ENCODE measurements around the gene RPL13A.
A peak's percentile ranks its signal among the peaks of the same experiment; 100 is the strongest.

The RPL13A gene

DNA sequence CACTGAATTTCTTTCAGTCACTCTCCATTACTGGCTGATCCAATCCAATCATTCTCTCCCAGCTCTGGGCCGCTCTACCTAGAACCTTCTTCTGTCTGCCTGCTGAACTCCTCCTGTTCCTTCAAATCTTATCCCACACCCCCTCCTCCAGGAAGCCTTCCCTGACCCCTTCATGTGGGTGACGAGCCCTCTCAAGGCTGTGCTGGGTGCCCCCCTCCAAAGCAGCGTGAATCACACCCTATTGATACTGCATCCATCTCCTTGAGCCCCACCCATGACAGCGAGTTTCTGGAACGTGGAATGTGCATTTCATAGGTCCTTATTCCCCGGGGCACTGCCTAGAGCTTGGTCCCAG, 39.0 kb upstream of the RPL13A start:
- no peak for DNase-seq (ENCODE audit: low read depth, low spot score)
- in situ Hi-C loops (cut with HindIII; ENCODE audit: low sequenced_read_pairs), result no loop called here
- TF ChIP-seq, protein P1, sequence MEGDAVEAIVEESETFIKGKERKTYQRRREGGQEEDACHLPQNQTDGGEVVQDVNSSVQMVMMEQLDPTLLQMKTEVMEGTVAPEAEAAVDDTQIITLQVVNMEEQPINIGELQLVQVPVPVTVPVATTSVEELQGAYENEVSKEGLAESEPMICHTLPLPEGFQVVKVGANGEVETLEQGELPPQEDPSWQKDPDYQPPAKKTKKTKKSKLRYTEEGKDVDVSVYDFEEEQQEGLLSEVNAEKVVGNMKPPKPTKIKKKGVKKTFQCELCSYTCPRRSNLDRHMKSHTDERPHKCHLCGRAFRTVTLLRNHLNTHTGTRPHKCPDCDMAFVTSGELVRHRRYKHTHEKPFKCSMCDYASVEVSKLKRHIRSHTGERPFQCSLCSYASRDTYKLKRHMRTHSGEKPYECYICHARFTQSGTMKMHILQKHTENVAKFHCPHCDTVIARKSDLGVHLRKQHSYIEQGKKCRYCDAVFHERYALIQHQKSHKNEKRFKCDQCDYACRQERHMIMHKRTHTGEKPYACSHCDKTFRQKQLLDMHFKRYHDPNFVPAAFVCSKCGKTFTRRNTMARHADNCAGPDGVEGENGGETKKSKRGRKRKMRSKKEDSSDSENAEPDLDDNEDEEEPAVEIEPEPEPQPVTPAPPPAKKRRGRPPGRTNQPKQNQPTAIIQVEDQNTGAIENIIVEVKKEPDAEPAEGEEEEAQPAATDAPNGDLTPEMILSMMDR (IDR thresholded peaks at IDR 0.05; ENCODE audit: low read depth, low read length), result no peak
- H3K4me3 ChIP-seq (ENCODE audit: low read depth, low read length), result no peak overlapping the region

GRCh38 chr19:49450405-49450804, 37.0 kb upstream of the RPL13A start:
- in situ Hi-C loops (cut with HindIII; ENCODE audit: low sequenced_read_pairs), result no loop called here
- no peak for DNase-seq (ENCODE audit: low read depth, low spot score)
- TF ChIP-seq, protein P1 (IDR thresholded peaks at IDR 0.05; ENCODE audit: low read depth, low read length), result no peak
- peak overlapping the region; percentile 88 for H3K4me3 ChIP-seq (ENCODE audit: low read depth, low read length)

DNA sequence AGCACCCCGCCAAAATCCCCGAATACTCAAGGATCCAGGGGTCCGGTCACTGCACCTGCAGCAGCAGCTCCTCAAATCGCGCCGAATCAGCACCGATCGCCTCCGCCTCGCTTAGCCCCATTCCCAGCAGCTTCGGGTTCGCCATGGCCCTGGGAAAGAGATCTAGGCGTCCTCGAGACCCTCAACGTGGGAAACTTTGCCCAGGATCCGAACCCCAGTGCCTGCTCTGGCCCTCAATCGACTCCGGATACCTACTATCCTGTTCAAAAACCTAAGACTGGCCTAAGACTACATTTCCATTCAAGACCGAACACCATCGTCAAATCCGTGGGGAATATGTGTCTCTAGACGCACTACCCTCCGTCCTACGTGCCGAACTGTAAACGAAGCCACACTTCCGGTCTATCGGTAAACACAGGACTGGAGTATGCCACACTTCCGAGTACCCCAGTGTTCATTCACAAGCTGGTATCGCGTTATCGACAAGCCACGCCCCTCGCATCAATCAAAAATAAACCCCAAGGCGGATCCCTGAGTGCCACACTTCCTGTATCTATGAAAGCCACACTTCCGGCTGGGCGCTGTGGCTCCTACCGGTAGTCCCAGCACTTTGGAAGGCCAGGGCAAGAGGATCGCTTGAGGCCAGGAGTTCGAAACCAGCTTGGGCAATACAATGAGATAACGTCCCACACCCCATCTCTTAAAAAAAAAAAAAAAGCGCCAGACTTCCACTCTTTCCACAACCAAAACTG, 35.8 kb upstream of the RPL13A start, which contains the start of gene PIH1D1:
PIH1D1 (minus strand) TSS at position 385 of the 752 bp plus-strand sequence; CDS start at position 145, 240 bp downstream.
- peak within 1 kb of the TSS; percentile 88 for H3K4me3 ChIP-seq (ENCODE audit: low read depth, low read length)
- TF ChIP-seq, protein P1 (IDR thresholded peaks at IDR 0.05; ENCODE audit: low read depth, low read length), result peak; percentile 12
- in situ Hi-C loops (cut with HindIII; ENCODE audit: low sequenced_read_pairs), result no loop called here
- peak; percentile 99 for DNase-seq (ENCODE audit: low read depth, low spot score)

GRCh38 chr19:49453013-49453756, 34.2 kb upstream of the RPL13A start, which contains the start of gene ALDH16A1:
Gene ALDH16A1, plus strand, starts transcription at chr19:49453225. Its CDS starts 107 bp downstream, at chr19:49453332.
- DNase-seq (ENCODE audit: low read depth, low spot score), result peak; percentile 98
- in situ Hi-C loops (cut with HindIII; ENCODE audit: low sequenced_read_pairs), result no loop called here
- TF ChIP-seq, protein P1 (IDR thresholded peaks at IDR 0.05; ENCODE audit: low read depth, low read length), result no peak
- H3K4me3 ChIP-seq (ENCODE audit: low read depth, low read length), result peak within 1 kb of the TSS; percentile 74

- in situ Hi-C loops (cut with HindIII; ENCODE audit: low sequenced_read_pairs), result no loop called here
- peak overlapping the region; percentile 74 for H3K4me3 ChIP-seq (ENCODE audit: low read depth, low read length)
- TF ChIP-seq, protein P1 (IDR thresholded peaks at IDR 0.05; ENCODE audit: low read depth, low read length), result no peak
- no peak for DNase-seq (ENCODE audit: low read depth, low spot score)
Measured at GRCh38 chr19:49453757-49454240, 33.6 kb upstream of the RPL13A start.

DNA sequence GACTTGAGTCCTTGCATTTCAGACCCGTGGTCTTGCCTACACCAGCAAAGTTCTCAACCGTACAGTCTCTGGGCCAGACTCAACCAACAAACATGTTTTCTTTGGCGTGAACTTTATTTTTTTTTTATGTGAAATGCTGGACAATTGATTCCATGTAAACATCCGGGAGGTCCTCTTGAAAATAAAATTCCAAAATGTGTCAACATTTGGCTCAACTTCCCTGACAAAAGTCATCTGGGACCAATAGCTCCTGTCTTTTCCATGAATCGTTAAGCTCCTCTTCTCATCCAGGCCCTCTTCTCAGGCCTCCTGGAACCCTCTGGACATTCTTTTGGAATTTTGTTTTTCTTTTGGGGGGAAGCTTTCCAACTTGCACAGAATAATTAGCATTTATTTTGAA, 31.6 kb upstream of the RPL13A start:
- DNase-seq (ENCODE audit: low read depth, low spot score), result no peak
- no peak overlapping the region for H3K4me3 ChIP-seq (ENCODE audit: low read depth, low read length)
- TF ChIP-seq, protein P1 (IDR thresholded peaks at IDR 0.05; ENCODE audit: low read depth, low read length), result no peak
- in situ Hi-C loops (cut with HindIII; ENCODE audit: low sequenced_read_pairs), result no loop called here

Measured in astrocyte of the spinal cord (primary cell).